CD4-positive, alpha-beta memory T cell (primary cell): ENCODE results near the gene DPF3. TPM values are rescaled to one million over a fixed set of nuclear protein-coding genes. Genes with fewer than 3 reads are reported as not detected.

Experiments used
- CTCF ChIA-PET: fragments of 350-600 bp; sonication (Branson Sonifier 250); formaldehyde crosslinking; loops from one replicate; lab custom pipeline; 2021; ENCODE audit warnings: inconsistent platforms; ENCODE audit not compliant: partially characterized antibody; lab: Charles Lee
- POLR2A ChIA-PET: fragments of 350-600 bp; sonication (Branson Sonifier 250); formaldehyde crosslinking; loops from one replicate; lab custom pipeline; 2021; ENCODE audit not compliant: partially characterized antibody; lab: Charles Lee
- DNase-seq, 5 donors: peaks; one replicate each; pipeline versions ENCODE4 v3.0.0 to v3.0.0-alpha.2; 2020 to 2022; ENCODE audit warnings: mixed read lengths in 1 of 5
- H3K27ac ChIP-seq: one replicate; pipeline ENCODE4 v1.7.0; 2013; ENCODE audit warnings: low read depth, low read length
- H3K27me3 ChIP-seq: 2 replicates; pipeline ENCODE4 v1.7.0; 2013; ENCODE audit warnings: mild to moderate bottlenecking, low read length, moderate library complexity; ENCODE audit not compliant: insufficient read depth
- H3K36me3 ChIP-seq: 2 replicates; pipeline ENCODE4 v1.7.0; 2013; ENCODE audit warnings: mild to moderate bottlenecking, low read length, moderate library complexity; ENCODE audit not compliant: insufficient read depth
- H3K4me1 ChIP-seq: 2 replicates; pipeline ENCODE4 v1.7.0; 2013; ENCODE audit warnings: mild to moderate bottlenecking, low read length, moderate library complexity; ENCODE audit not compliant: insufficient read depth
- H3K4me3 ChIP-seq, 2 donors: one replicate each; pipeline ENCODE4 v1.7.0; 2013; ENCODE audit warnings: low read length in 2 of 2, mild to moderate bottlenecking in 1 of 2
- H3K9me3 ChIP-seq, 2 donors: one replicate each; pipeline ENCODE4 v1.7.0; 2013; ENCODE audit warnings: low read length in 2 of 2, control low read depth in 1 of 2; ENCODE audit not compliant: control insufficient read depth in 1 of 2
- H3K27ac Mint-ChIP-seq, 7 donors: one replicate each; pipeline ENCODE4 v1.8.0; 2020 to 2021; ENCODE audit warnings: mixed read lengths in 7 of 7, mild to moderate bottlenecking in 6 of 7, inconsistent platforms in 3 of 7, moderate library complexity in 3 of 7
- H3K27me3 Mint-ChIP-seq, 2 donors: one replicate each; pipeline ENCODE4 v1.8.0; 2020 to 2021; ENCODE audit warnings: mixed read lengths in 2 of 2
- H3K36me3 Mint-ChIP-seq, 2 donors: one replicate each; pipeline ENCODE4 v1.8.0; 2020 to 2021; ENCODE audit warnings: mixed read lengths in 2 of 2, inconsistent platforms in 1 of 2, mild to moderate bottlenecking in 1 of 2
- H3K4me1 Mint-ChIP-seq, 4 donors: one replicate each; pipeline ENCODE4 v1.8.0; 2020 to 2021; ENCODE audit warnings: mixed read lengths in 4 of 4, mild to moderate bottlenecking in 1 of 4
- H3K4me3 Mint-ChIP-seq, 8 donors: one replicate each; pipeline ENCODE4 v1.8.0; 2020 to 2021; ENCODE audit warnings: mixed read lengths in 8 of 8, mild to moderate bottlenecking in 7 of 8, moderate library complexity in 6 of 8, inconsistent platforms in 3 of 8
- H3K9me3 Mint-ChIP-seq, 8 donors: one replicate each; pipeline ENCODE4 v1.8.0; 2020 to 2021; ENCODE audit warnings: mixed read lengths in 8 of 8, mild to moderate bottlenecking in 5 of 8, inconsistent platforms in 3 of 8, moderate library complexity in 1 of 8
- intact Hi-C: fragments of 100-400 bp; cut with micrococcal nuclease; formaldehyde crosslinking; loops from one replicate; pipeline ENCODE4 v1.15.1; 2023
- polyA plus RNA-seq, 2 donors: library from polyadenylated mRNA; unstranded; fragments of 300-500 nt; fragmentation: Illumina TruSeq; gene quantifications; one replicate each; pipeline ENCODE4 v1.2.3, GENCODE V29; 2021
- total RNA-seq, 2 experiments: library from RNA; stranded (reverse); gene quantifications; one replicate each; pipeline ENCODE4 v1.2.3, GENCODE V29; 2021

The DPF3 gene
- total and polyA plus RNA-seq, 4 experiments from 2014 or later: 0.25 to 0.35 TPM; not detected in 2

DNA sequence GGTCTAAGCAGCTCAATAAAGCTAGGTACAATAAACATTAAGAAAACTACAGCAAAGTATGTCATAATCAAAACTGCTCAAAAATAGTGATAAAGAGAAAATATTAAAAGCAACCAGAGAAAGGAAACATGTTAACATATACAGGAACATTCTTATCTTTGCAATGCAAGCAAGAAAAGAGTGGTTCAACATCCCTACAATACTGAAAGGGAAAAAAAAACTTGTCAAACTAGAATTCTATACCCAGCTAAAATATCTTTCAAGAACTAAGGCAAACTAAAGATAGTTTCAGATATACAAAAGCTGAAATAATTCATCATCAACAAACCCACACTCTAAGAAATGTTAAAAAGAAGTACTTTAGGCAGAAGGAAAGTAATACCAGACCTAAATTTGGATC lies 134.2 kb downstream of the DPF3 start:
- Histone ChIP-seq H3K9me3 (peaks cover 0 to 10% of the 10 kb centered on the region in 2 donors), H3K36me3 (no peaks in the 10 kb centered on the region), H3K27me3 (no peaks in the 10 kb centered on the region), H3K27ac (no peak overlapping the region), H3K4me3 (no peak overlapping the region), H3K4me1 (no peaks in the 10 kb centered on the region)
- no peak for DNase-seq
- Mint-ChIP-seq H3K36me3 (peaks cover 9 to 19% of the 10 kb centered on the region in 2 donors), H3K4me1 (no peaks in the 10 kb centered on the region), H3K27ac (no peak overlapping the region), H3K27me3 (no peaks in the 10 kb centered on the region), H3K9me3 (peaks cover 0 to 64% (median 39%) of the 10 kb centered on the region in 8 donors), H3K4me3 (no peak overlapping the region)
- intact Hi-C loops: no loop called here
- POLR2A ChIA-PET: no interaction called here
- CTCF ChIA-PET: no interaction called here

GRCh38 chr14:72758993-72759392 lies 134.9 kb downstream of the DPF3 start:
- intact Hi-C loops: no loop called here
- Mint-ChIP-seq H3K4me3 (no peak overlapping the region), H3K36me3 (peaks cover 9 to 19% of the 10 kb centered on the region in 2 donors), H3K27ac (no peak overlapping the region), H3K27me3 (no peaks in the 10 kb centered on the region), H3K4me1 (no peaks in the 10 kb centered on the region), H3K9me3 (peaks cover 0 to 64% (median 38%) of the 10 kb centered on the region in 8 donors)
- Histone ChIP-seq H3K36me3 (no peaks in the 10 kb centered on the region), H3K9me3 (peaks cover 0 to 10% of the 10 kb centered on the region in 2 donors), H3K4me1 (no peaks in the 10 kb centered on the region), H3K27ac (no peak overlapping the region), H3K4me3 (no peak overlapping the region), H3K27me3 (no peaks in the 10 kb centered on the region)
- DNase-seq: no peak
- POLR2A ChIA-PET: interaction anchor here (1.0 kb wide), 1 partner anchor 302 kb away, joined by 5 read pairs; no protein-coding TSS in a partner anchor
- CTCF ChIA-PET: no interaction called here

DNA sequence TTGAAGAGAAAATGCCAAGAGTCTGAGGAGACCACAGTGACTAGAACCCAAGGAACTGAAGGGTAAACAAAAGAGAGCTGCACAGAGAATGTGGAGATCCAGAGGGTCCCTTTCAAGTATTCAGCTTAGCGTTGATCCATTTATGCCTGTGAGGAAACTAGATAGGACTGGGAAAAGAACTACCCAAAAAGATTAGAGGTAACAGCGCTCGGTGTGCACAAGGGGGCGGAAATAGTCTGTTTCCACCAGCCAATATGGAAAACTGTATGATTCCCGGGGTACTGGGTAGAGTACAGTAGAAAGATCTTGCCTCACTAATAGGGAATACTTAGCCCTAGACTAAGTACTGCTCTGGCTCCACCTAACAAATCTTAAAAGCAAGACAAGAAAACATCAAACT lies 135.5 kb downstream of the DPF3 start:
- no peaks in the 10 kb centered on the region for H3K4me1 Mint-ChIP-seq
- no peaks in the 10 kb centered on the region for H3K27me3 Mint-ChIP-seq
- CTCF ChIA-PET: no interaction called here
- Histone ChIP-seq H3K27ac (no peak overlapping the region), H3K27me3 (no peaks in the 10 kb centered on the region), H3K36me3 (no peaks in the 10 kb centered on the region), H3K4me1 (no peaks in the 10 kb centered on the region), H3K9me3 (peaks cover 0 to 10% of the 10 kb centered on the region in 2 donors), H3K4me3 (no peak overlapping the region)
- DNase-seq: no peak
- peaks cover 0 to 59% (median 38%) of the 10 kb centered on the region in 8 donors for H3K9me3 Mint-ChIP-seq
- no peak overlapping the region for H3K27ac Mint-ChIP-seq
- intact Hi-C loops: no loop called here
- H3K36me3 Mint-ChIP-seq: peaks cover 9 to 19% of the 10 kb centered on the region in 2 donors
- H3K4me3 Mint-ChIP-seq: no peak overlapping the region
- POLR2A ChIA-PET: interaction anchor here (1.0 kb wide), 1 partner anchor 301 kb away, joined by 5 read pairs; no protein-coding TSS in a partner anchor

DNA sequence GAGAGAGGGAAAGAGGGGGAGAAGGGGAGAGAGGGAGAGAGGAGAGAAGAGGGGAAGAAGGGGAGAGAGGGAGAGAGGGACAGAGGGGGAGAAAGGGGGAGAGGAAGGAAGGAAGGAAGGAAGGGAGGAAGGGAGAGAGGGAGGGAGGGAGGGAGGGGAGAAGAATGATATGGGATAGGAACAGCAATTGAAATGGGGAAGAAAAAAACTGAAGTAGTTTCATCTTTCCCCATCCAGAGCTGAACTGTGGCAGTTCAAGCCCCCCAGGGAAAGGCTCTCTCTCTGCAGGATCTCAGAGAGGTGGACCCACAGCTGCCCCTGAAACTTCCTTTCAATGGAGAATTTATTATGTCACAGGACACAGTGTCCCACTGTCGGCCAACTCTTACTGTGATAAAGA lies 136.9 kb downstream of the DPF3 start:
- no peaks in the 10 kb centered on the region for H3K4me1 Mint-ChIP-seq
- no peaks in the 10 kb centered on the region for H3K27me3 Mint-ChIP-seq
- Histone ChIP-seq H3K4me3 (no peak overlapping the region), H3K4me1 (no peaks in the 10 kb centered on the region), H3K27ac (no peak overlapping the region), H3K9me3 (peaks cover 0 to 10% of the 10 kb centered on the region in 2 donors), H3K27me3 (no peaks in the 10 kb centered on the region), H3K36me3 (no peaks in the 10 kb centered on the region)
- no peak overlapping the region for H3K27ac Mint-ChIP-seq
- H3K9me3 Mint-ChIP-seq: peaks cover 0 to 56% (median 35%) of the 10 kb centered on the region in 8 donors
- DNase-seq: no peak
- peaks cover 9 to 19% of the 10 kb centered on the region in 2 donors for H3K36me3 Mint-ChIP-seq
- POLR2A ChIA-PET: no interaction called here
- CTCF ChIA-PET: no interaction called here
- intact Hi-C loops: no loop called here
- H3K4me3 Mint-ChIP-seq: no peak overlapping the region

- Histone ChIP-seq H3K27ac (no peak overlapping the region), H3K9me3 (peaks cover 0 to 10% of the 10 kb centered on the region in 2 donors), H3K27me3 (no peaks in the 10 kb centered on the region), H3K4me1 (no peaks in the 10 kb centered on the region), H3K36me3 (no peaks in the 10 kb centered on the region), H3K4me3 (no peak overlapping the region)
- Mint-ChIP-seq H3K36me3 (peaks cover 9 to 19% of the 10 kb centered on the region in 2 donors), H3K4me3 (no peak overlapping the region), H3K27me3 (no peaks in the 10 kb centered on the region), H3K9me3 (peaks cover 0 to 45% (median 32%) of the 10 kb centered on the region in 8 donors), H3K27ac (no peak overlapping the region), H3K4me1 (no peaks in the 10 kb centered on the region)
- ChIA-PET CTCF (no interaction called here), POLR2A (no interaction called here)
- no peak for DNase-seq
- intact Hi-C loops: no loop called here
These were observed 138.1 kb downstream of the DPF3 start for GRCh38 chr14:72755766-72756165.

- Mint-ChIP-seq H3K36me3 (peaks cover 9 to 19% of the 10 kb centered on the region in 2 donors), H3K27ac (no peak overlapping the region), H3K4me1 (no peaks in the 10 kb centered on the region), H3K9me3 (peaks cover 0 to 37% (median 26%) of the 10 kb centered on the region in 8 donors), H3K4me3 (no peak overlapping the region), H3K27me3 (no peaks in the 10 kb centered on the region)
- H3K9me3 ChIP-seq: peaks cover 0 to 6% of the 10 kb centered on the region in 2 donors
- CTCF ChIA-PET: no interaction called here
- intact Hi-C loops: no loop called here
- H3K36me3 ChIP-seq: no peaks in the 10 kb centered on the region
- H3K27ac ChIP-seq: no peak overlapping the region
- POLR2A ChIA-PET: no interaction called here
- no peaks in the 10 kb centered on the region for H3K4me1 ChIP-seq
- H3K4me3 ChIP-seq: no peak overlapping the region
- H3K27me3 ChIP-seq: no peaks in the 10 kb centered on the region
- DNase-seq: no peak
These were observed 139.0 kb downstream of the DPF3 start for GRCh38 chr14:72754949-72755348.

- Histone ChIP-seq H3K36me3 (no peaks in the 10 kb centered on the region), H3K4me3 (no peak overlapping the region), H3K27me3 (no peaks in the 10 kb centered on the region), H3K4me1 (no peaks in the 10 kb centered on the region), H3K27ac (no peak overlapping the region), H3K9me3 (peaks cover 0 to 6% of the 10 kb centered on the region in 2 donors)
- Mint-ChIP-seq H3K9me3 (peaks cover 0 to 31% (median 17%) of the 10 kb centered on the region in 8 donors), H3K36me3 (peaks cover 0 to 12% of the 10 kb centered on the region in 2 donors), H3K27me3 (no peaks in the 10 kb centered on the region), H3K4me1 (no peaks in the 10 kb centered on the region), H3K27ac (no peak overlapping the region), H3K4me3 (no peak overlapping the region)
- intact Hi-C loops: no loop called here
- no peak for DNase-seq
- ChIA-PET POLR2A (no interaction called here), CTCF (no interaction called here)
These were observed 140.0 kb downstream of the DPF3 start for GRCh38 chr14:72753879-72754400.
